Germinal center (tissue), 1 donor: ENCODE data around the gene BMPR2.
"Not testable (repeated sequence)": the region's sequence is repeated elsewhere in the genome, so short reads cannot be mapped to it uniquely, and the experiment has no call there.

Experiments
- DNase-seq: peaks from one replicate; pipeline ENCODE4 v3.0.0; 2012; ENCODE audit warnings: mixed read lengths, low spot score

BMPR2 gene

GRCh38 chr2:202535290-202535689, 159.2 kb downstream of the BMPR2 start:
- not testable (repeated sequence) for DNase-seq

DNA sequence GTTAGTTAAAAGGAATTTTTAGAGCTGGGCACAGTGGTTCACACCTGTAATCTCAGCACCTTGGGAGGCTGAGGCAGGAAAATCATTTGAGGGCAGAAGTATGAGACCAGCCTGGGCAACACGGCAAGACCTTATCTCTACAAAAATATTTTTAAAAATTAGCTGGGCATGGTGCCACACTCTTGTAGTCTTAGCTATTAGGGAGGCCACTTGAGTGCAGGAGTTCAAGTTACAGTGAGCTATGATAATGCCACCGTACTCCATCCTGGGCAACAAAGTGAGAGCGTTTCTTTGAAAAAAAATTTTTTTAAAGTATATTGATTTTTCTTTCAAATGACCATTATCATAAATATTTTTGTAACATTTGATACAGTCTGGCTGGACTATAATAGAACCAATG, 165.0 kb downstream of the BMPR2 start:
- no peak for DNase-seq

- no peak for DNase-seq
Observed at GRCh38 chr2:202542142-202542541, 166.0 kb downstream of the BMPR2 start.

DNA sequence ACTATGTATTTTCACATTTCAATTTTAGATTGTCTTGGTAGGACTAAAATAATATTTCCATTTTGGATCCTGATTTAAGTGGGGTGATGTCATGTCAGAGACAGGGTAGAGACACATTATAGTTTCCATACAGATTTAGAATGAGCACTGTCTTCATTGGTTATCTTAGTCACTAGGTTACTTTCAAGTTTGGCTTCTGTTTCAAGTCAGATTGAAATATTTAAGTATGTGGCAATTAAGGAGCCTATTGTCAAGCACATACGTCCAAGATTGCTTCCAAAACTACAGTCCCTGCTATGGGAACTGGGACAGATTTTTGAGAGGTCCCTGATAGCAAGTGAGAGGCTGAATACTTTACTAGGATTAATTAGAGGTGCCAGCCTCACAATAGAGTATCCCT, 169.4 kb downstream of the BMPR2 start:
- DNase-seq: no peak

- DNase-seq: no peak
Observed at GRCh38 chr2:202545931-202546330, 169.8 kb downstream of the BMPR2 start.

DNA sequence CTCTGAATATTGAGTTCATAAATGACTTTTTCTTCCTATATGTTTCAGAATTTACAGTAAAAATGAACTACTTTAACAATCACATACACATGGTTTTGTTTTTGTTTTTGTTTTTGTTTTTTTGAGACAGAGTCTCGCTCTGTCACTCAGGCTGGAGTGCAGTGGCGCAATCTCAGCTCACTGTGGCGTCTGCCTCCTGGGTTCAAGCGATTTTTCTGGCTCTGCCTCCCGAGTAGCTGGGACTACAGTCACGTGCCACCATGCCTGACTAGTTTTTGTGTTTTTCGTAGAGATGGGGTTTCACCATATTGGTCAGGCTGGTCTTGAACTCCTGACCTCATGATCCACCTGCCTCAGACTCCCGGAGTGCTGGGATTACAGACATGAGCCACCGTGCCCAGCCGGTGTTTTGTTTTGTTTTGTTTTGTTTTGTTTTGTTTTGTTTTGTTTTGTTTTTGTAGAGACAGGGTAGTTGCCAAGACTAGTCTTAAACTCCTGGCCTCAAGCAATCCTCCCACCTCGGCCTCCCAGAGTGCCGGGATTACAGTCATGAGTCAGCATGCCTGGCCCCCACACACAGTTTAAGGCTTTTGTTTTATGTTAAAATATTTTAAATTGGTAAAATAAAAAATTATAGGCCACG, 170.5 kb downstream of the BMPR2 start:
- not testable (repeated sequence) for DNase-seq

- no peak for DNase-seq
Observed at GRCh38 chr2:202548240-202548639, 172.1 kb downstream of the BMPR2 start.

- not testable (repeated sequence) for DNase-seq
Observed at GRCh38 chr2:202551000-202551399, 174.9 kb downstream of the BMPR2 start.

DNA sequence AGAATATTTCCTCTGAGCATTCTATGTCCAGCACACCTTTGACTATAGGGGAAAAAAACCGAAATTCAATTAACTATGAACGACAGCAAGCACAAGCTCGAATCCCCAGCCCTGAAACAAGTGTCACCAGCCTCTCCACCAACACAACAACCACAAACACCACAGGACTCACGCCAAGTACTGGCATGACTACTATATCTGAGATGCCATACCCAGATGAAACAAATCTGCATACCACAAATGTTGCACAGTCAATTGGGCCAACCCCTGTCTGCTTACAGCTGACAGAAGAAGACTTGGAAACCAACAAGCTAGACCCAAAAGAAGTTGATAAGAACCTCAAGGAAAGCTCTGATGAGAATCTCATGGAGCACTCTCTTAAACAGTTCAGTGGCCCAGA, 179.2 kb downstream of the BMPR2 start:
- DNase-seq: no peak

DNA sequence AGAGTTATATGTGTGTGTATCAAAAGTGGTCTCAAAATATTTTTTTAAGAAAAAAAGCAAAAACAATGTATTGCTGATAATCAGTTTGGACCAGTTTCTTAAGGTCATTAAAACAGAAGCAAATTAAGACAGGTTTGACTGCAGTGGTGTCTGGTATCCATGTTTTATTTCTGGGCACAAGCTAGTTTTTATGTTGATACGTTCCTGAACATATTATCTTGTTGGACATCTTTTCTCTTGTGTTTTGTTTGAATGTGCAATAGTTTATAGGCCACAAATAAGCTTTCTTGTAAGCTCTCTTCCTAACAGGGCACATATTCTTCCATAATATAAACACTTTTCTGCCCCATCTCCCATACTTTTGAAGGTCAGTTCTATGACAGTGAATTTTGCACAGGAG, 184.1 kb downstream of the BMPR2 start:
- DNase-seq: no peak

GRCh38 chr2:202564226-202564625, 188.1 kb downstream of the BMPR2 start:
- DNase-seq: no peak

- no peak for DNase-seq
Observed at GRCh38 chr2:202566286-202566685, 190.2 kb downstream of the BMPR2 start.

DNA sequence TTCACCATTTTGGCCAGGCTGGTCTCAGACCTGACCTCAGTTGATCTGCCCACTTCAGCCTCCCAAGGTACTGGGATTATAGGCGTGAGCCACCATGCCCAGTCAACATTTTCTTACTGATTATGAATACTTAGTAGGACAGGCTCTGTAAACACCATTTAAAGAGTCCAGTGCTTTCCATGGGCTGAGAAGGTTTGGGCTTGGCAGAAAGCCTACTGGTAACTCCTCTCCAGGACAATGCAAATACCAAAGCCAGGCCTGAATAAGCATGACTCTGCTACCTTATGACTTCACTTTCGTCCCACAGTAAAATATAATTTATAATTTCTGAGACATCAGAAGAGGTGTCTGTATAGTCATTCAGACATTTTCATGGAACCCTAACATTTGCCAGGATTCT, 198.4 kb downstream of the BMPR2 start:
- DNase-seq: no peak

DNA sequence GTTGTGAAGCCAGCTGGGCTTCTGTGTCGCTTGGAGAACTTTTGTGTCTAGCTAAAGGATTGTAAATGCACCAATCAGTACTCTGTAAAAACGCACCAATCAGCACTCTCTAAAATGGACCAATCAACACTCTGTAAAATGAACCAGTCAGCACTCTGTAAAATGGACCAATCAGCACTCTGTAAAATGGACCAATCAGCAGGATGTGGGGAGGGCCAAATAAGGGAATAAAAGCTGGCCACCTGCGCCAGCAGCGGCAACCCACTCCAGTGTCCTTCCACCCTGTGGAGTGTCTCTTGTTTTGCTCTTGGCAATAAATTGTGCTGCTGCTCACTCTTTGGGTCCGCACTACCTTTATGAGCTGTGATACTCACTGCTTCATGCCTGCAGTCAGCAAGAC, 199.1 kb downstream of the BMPR2 start:
- DNase-seq: not testable (repeated sequence)

GRCh38 chr2:202577250-202578183, 201.4 kb downstream of the BMPR2 start:
- DNase-seq: no peak

- DNase-seq: not testable (repeated sequence)
Observed at GRCh38 chr2:202582846-202583245, 206.7 kb downstream of the BMPR2 start.

DNA sequence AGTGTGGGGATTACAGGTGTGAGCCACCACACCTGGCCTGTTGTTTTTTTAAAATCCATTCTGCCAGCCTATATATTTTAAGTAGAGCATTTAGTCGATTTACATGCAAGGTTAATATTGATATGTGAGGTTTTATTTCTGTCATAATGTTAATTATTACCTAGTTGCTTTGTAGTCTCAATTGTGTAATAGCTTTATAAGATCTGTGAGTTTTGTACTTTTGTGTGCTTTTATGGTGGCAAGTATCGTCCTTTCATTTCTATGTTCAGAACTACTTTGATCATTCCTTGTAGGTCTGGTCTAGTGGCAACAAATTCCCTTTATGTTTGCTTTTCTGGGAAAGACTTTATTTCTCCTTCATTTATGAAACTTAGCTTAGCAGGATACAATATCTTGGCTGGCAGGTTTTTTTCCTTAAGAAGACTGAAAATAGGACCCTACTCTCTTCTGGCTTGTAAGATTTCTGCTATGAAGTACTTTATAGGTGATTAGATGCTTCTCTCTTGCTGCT, 207.6 kb downstream of the BMPR2 start:
- DNase-seq: no peak

- peak; percentile 67 for DNase-seq
Observed at GRCh38 chr2:202588647-202589581, 212.8 kb downstream of the BMPR2 start.

DNA sequence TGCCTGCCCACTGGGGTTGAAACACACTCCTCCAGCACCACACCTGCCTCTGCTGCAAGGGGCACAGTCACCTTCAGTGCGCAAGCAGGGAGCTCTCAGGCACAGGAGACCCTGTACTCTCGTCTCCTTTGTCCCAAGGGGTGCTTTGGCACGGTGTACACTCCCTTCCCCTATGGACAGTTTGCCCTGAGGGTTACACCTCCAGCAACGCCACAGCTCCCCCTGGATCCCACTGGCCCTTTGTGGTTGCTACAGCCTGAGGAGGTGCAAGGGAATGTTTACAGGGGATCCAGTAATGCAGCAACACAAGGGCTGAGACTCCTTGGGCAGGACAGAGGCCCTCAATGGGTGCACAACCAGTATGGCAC, 213.4 kb downstream of the BMPR2 start:
- DNase-seq: no peak

DNA sequence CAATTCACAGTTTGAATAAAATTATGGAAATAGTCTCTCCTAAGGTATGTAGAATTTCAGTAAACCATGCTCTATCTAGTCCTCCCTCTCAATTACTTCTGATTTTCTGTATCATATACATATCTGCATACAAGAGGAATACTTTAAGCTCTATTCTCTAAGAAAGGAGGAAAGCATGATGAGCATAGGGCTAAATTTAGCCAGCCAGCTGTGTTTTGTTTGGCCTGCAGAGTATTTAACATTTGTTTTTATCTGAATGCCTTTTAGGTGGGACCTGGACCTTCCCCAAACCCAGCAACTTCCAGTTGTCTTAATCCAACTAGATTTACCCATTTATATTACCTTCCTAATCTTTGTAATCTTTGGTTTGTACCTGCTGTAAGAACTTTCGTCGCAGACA, 216.4 kb downstream of the BMPR2 start:
- DNase-seq: no peak

- DNase-seq: no peak
Observed at GRCh38 chr2:202599105-202599504, 223.0 kb downstream of the BMPR2 start.

DNA sequence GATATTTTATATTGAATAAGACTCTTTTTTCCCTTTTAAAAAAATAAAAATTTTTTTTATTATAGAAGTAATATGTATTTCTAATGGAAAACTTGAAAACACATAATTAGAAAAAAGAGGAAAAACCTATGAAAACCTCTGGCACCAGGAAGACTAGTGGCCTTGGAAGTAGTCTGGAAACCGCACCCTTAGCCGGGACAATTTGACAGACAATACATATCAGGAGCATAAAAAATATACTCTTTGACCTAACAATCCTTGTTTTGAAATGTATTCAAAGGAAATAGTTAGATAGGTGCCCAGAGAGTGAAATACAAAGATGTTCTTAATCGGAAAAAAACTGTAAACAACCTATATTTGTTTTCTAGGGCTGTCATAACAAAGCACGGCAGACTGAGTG, 223.8 kb downstream of the BMPR2 start:
- no peak for DNase-seq
